Measurements from ENCODE around the gene CARS2. TPM values are rescaled to one million over a fixed set of nuclear protein-coding genes. Genes with fewer than 3 reads are reported as not detected.

The CARS2 gene
- total and polyA plus RNA-seq, 8 donors = 49.3 to 247 (median 75.7) TPM

DNA sequence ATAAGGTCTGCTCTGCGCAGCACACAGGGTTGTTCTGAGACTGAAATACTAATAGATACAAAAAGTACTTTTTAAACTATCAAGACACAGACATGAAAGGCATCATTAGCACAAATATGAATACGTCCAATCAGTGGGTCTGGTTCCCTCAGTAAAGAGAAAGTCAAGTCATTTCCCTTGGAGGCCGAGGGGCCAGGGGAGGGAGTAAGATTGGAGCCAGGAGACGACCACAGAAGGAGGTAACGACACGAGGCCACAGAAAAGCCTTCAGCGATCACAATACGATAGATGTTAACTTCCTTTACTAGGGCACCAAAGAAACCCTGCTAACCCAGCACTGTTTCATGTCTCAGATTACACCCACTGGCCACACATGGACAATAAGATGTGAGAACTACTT is 5.3 kb downstream of the CARS2 start:
- intact Hi-C loops (cut with DNase I; ENCODE audit: low total_unique reads) = loop anchor here (10.0 kb wide), 1 partner anchor 56 kb away; no protein-coding TSS in a partner anchor

DNA sequence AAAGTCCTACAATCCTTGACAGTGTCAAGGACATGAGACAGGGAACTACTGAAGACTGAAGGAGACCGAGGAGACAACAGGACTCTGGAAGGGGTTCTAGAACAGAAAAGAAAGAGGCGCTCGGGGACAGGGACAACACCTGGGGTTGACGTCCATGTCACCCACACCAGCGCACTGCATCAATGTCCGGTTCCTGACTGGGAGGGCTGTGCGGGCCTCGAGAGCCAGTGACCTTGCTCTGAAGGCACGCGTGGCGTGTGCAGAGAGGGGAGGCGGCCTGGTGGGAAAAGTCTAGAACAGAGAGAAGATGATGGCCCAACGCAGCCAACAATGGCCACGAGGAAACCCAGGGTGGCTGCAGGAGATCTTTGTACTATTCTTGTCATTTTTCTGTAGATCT is 5.7 kb downstream of the CARS2 start:
- WGBS, 5 donors = 93 to 96% (median 94%) methylated on average over 14 of the region's 14 CpGs
- no peak overlapping the region for H3K27ac ChIP-seq
- no peak for TF ChIP-seq POLR2A (IDR thresholded peaks at IDR 0.05)
- TF ChIP-seq EP300 (IDR thresholded peaks at IDR 0.05) = no peak
- TF ChIP-seq POLR2AphosphoS5 (IDR thresholded peaks at IDR 0.05) = no peak
- TF ChIP-seq, protein P1, sequence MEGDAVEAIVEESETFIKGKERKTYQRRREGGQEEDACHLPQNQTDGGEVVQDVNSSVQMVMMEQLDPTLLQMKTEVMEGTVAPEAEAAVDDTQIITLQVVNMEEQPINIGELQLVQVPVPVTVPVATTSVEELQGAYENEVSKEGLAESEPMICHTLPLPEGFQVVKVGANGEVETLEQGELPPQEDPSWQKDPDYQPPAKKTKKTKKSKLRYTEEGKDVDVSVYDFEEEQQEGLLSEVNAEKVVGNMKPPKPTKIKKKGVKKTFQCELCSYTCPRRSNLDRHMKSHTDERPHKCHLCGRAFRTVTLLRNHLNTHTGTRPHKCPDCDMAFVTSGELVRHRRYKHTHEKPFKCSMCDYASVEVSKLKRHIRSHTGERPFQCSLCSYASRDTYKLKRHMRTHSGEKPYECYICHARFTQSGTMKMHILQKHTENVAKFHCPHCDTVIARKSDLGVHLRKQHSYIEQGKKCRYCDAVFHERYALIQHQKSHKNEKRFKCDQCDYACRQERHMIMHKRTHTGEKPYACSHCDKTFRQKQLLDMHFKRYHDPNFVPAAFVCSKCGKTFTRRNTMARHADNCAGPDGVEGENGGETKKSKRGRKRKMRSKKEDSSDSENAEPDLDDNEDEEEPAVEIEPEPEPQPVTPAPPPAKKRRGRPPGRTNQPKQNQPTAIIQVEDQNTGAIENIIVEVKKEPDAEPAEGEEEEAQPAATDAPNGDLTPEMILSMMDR (IDR thresholded peaks at IDR 0.05) = no peak
- no peak for DNase-seq
- intact Hi-C loops (cut with DNase I; ENCODE audit: low total_unique reads) = loop anchor here (10.0 kb wide), 1 partner anchor 55 kb away; no protein-coding TSS in a partner anchor
- H3K36me3 ChIP-seq = peaks cover 25 to 77% (median 73%) of the 10 kb centered on the region in 4 donors
- no peaks in the 10 kb centered on the region for H3K27me3 ChIP-seq
- no peaks in the 10 kb centered on the region for H3K9me3 ChIP-seq
- peaks cover 18 to 49% (median 32%) of the 10 kb centered on the region in 4 donors for H3K4me1 ChIP-seq
- no peak overlapping the region for H3K4me3 ChIP-seq

More for the DNA sequence above, 5.3 kb downstream of the CARS2 start:
- Histone ChIP-seq H3K9me3 (no peaks in the 10 kb centered on the region), H3K27ac (no peak overlapping the region), H3K4me3 (no peak overlapping the region), H3K27me3 (no peaks in the 10 kb centered on the region), H3K36me3 (peaks cover 25 to 74% (median 70%) of the 10 kb centered on the region in 4 donors), H3K4me1 (peaks cover 19 to 51% (median 36%) of the 10 kb centered on the region in 4 donors)
- no peak for DNase-seq
- TF ChIP-seq POLR2AphosphoS5 (IDR thresholded peaks at IDR 0.05) (no peak), POLR2A (IDR thresholded peaks at IDR 0.05) (no peak), EP300 (IDR thresholded peaks at IDR 0.05) (no peak)
- TF ChIP-seq, protein P1 (IDR thresholded peaks at IDR 0.05) = no peak
- 74 to 89% (median 83%) methylated on average over 8 of the region's 8 CpGs for WGBS, 5 donors

GRCh38 chr13:110699148-110700145 is 6.5 kb downstream of the CARS2 start:
- peaks cover 25 to 84% (median 80%) of the 10 kb centered on the region in 4 donors for H3K36me3 ChIP-seq
- TF ChIP-seq, protein P1 (IDR thresholded peaks at IDR 0.05) = no peak
- intact Hi-C loops (cut with DNase I; ENCODE audit: low total_unique reads) = loop anchor here (10.0 kb wide), 1 partner anchor 55 kb away; no protein-coding TSS in a partner anchor

GRCh38 chr13:110698689-110699088 is 7.2 kb downstream of the CARS2 start:
- H3K27me3 ChIP-seq = no peaks in the 10 kb centered on the region
- H3K4me1 ChIP-seq = peaks cover 6 to 34% (median 20%) of the 10 kb centered on the region in 4 donors
- peaks cover 25 to 91% (median 88%) of the 10 kb centered on the region in 4 donors for H3K36me3 ChIP-seq
- TF ChIP-seq POLR2AphosphoS5 (IDR thresholded peaks at IDR 0.05) (no peak), POLR2A (IDR thresholded peaks at IDR 0.05) (no peak), EP300 (IDR thresholded peaks at IDR 0.05) (no peak)
- TF ChIP-seq, protein P1 (IDR thresholded peaks at IDR 0.05) = no peak
- intact Hi-C loops (cut with DNase I; ENCODE audit: low total_unique reads) = no loop called here
- no peak overlapping the region for H3K4me3 ChIP-seq
- WGBS, 5 donors = 85 to 95% (median 90%) methylated on average over 4 of the region's 4 CpGs
- no peaks in the 10 kb centered on the region for H3K9me3 ChIP-seq
- DNase-seq = no peak
- H3K27ac ChIP-seq = no peak overlapping the region

More at GRCh38 chr13:110699148-110700145, 6.5 kb downstream of the CARS2 start:
- Histone ChIP-seq H3K9me3 (no peaks in the 10 kb centered on the region), H3K4me3 (no peak overlapping the region), H3K27me3 (no peaks in the 10 kb centered on the region), H3K27ac (no peak overlapping the region), H3K4me1 (peaks cover 12 to 42% (median 25%) of the 10 kb centered on the region in 4 donors)
- no peak for DNase-seq
- WGBS, 5 donors = 77 to 90% (median 87%) methylated on average over 15 of the region's 15 CpGs

All from stomach (tissue), 9 donors.